HG03175 (cell line): ENCODE measurements around the gene FOXP4.

Experiments
- ATAC-seq: cut with Tn5 transposase; IDR thresholded peaks from one replicate; pipeline ENCODE4 v1.9.1; 2021; ENCODE audit warnings: mild to moderate bottlenecking, moderate library complexity; ENCODE audit not compliant: unreplicated experiment

The FOXP4 gene

DNA sequence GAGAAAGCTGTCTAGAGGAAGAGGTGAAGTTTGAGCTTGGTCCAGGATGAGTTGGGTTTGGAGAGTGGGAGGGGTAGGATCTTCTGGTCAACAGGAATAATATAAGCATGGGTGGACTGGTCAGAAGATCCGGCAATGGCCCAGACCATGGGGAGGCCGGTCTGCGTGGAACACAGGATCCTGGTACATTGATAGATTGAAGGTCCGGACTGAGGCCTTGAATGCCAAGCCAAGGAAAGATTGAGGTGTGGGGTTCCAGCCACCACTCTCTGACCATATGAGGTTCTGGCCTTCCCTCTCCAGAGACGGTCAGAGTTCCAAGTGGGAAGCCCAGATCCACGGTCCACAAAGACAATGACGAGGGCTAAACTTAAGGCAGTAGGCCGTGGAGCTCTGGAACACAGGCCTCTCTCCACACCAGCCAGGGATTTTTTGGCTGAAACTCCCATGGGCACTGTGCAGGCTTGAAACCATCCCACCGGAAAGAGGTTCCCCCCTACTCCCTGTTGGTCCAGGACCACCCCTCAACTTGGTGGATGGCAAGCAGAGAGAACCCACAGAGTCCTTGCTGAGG is 95.3 kb downstream of the FOXP4 start:
- no peak for ATAC-seq

DNA sequence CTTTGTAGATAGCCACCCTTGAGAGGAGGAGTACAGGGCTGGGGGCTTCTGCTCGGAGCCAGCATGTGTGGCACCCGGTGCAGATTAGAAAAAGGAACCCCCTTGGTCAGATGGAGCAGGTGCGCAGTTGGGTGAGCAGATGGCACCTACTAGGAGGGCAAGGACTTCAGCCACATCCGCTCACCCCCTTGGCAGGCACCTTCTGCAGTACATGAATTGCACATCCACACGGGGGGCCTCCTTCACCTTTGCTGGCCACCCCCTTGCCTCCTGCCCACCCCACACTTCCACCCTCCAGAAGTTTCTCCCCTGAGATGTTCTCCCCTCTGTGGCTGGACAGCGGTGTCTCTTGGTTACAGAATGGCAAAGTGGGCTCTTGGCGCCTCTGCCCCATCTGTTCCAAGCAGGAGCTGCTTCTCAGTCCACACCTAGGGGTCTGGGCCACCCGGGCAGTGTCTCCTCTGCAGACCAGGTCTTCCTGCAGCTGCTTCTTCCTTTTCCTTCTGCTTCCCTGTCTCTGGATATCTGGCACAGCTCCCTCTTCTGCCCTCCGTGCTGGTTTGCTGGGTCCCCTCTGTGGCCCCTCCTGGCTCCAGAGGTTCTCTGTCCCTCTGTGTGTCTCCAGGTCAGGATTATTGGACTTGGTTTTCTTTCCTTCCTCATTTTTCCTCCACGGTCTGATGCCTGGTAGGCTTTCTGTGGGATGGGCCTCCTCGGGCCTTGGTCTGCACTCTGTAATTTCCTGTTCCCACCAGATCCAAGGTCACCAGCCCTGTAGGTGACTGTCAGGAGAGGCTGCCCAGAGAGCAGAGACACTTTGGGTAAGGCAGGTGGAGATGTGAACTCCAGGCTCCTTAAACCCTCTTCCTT is 96.1 kb downstream of the FOXP4 start:
- no peak for ATAC-seq

DNA sequence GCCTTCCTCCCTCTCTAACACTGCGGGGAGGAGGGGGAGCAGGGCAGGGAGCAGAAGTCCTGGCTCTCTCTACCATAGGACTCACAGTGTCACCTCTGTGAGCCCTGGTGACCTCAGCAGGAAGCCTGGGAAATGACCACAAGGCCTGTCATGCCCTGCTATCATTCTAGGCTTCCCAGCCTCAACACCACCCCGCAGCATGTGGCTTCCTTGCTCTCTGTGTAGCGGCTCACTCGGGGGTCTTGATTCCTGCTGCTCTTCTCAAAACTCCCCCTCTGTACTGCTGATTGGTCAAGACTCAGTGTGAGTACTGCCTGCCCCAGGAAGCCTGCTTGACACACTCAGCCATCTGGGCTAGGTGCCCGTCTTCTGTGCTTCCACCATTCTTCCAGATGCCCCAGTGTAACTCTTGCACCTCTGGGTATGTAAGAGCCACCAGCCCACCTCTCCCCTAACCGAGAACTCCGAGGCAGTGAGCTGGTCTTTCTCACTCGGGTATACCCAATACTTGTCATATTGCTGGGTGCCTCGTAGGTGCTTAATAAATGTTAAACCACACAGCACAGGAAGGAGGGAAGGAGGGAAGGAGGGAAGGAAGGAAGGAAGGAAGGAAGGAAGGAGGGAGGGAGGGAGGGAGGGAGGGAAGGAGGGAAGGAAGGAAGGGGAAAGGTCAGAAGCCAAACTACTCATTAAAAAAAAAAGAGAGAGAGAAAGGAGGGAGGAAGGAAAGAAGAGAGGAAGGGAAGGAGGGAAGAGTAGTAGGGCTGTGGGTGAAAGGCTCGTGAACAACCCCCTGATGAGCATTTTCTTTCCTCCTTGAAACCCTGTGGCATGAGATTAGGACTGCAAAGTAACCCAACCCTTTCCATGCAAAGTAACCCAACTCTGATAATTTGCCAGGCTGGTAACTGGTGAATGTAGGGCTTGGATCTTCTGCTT is 97.0 kb downstream of the FOXP4 start:
- ATAC-seq: no peak

DNA sequence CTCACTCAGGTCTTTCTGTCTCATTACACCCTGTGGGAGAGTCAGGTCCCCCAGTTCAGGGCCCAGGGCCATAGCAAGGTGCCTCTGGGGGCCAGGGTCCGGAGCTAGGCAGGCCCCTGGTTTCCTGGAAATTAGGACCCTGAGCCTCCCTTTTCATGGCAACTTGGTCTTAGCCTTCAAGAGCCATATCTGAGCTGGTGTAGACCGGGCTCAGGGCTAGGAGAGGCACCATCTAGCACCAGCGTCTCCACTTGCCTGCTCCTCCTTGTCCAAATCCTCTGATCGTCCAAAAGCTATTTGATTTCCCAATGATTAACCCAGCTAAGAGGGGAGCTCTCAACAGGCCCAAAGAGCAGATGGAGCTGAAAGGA is 97.7 kb downstream of the FOXP4 start:
- ATAC-seq: no peak

DNA sequence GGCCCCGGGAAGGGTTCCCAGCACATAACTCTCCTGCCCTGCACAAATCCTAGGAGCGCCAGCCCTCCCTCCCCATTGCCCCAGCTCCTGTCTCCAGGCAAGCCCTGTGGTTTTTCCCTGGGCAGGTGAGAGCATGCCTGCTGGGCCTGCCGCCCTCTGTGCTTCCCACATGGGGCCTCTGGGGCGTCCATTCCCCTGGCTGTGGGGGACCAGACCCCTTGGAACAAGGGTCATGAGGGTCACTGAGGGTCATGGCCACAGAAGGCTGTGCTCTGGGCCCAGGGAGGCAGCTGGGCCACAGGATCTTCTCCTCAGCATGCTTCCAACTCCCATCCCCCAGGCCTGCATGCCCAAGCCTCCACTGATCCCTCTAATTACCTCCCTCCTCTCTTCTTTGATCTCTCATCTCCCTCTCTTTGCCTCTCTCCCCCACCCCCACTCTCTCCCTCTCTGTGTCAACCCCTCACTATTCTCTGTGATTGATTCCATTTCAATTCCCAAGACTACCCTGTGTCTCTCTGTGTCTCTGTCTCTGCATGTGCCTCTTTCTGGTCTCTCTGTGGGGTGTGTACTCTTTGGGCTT is 98.2 kb downstream of the FOXP4 start:
- no peak for ATAC-seq

DNA sequence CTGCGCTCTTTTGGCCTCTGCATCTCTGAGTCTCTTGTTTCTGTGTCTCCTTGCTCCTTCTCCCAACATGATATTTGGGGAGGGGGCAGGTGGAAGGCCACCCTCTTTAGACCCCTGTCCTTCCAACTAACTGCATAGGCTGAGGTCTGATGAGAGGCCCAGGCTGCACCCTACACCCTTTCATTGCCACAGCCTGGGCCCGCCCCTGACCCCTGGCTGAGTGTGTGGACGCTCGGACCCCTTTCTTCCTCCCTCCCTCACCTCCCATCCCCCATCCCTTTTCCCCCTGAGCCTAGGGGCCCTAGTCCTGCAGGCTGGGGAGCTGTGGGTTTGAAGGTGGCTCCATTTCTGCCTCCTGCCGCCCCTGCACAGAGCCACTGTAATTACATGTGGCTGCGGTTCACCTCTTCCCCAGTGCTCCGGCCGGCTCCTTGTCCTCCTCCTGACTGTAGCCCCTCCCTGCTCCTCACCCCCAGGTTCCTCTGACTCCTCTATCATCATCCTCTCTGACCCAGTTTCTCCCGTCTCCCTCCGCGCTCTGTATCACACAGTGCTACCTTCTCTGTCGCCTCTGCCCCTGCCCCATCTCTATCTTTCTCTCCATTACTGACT is 98.9 kb downstream of the FOXP4 start:
- ATAC-seq: no peak

DNA sequence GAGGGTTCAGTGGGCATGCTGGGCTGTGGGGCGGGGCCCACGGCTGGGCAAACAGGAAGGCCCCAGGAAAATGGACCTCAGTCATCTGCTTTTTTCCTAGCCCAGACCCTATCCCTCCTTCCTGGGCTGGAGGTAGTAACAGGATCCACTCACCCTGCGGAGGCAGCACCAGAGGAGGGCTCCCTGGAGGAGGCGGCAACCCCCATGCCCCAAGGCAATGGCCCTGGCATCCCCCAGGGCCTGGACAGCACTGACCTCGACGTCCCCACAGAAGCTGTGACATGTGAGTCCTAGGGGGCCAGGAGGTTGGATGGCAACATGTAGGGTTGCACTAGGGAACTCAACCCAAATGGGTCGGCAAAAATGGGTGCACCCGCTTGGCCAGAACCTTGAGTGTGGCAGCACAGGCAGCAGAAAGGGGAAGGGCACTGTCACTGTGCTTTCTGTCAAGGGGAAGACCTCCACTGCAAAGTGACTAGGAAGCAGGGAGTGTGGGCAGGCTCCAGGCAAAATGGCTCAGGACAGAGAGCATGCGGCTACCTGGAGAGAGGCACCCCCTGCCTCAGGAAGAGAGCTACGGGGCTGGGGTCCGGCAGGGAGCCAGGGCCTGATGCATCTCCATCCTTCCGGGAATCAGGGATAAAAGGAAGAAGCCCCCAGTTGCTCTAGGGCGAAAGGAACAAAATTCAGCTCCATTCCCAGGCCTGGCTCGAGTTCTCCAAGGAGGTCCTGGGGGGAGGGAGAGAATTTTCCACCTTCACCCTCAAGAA is 100.0 kb downstream of the FOXP4 start:
- ATAC-seq: no peak

DNA sequence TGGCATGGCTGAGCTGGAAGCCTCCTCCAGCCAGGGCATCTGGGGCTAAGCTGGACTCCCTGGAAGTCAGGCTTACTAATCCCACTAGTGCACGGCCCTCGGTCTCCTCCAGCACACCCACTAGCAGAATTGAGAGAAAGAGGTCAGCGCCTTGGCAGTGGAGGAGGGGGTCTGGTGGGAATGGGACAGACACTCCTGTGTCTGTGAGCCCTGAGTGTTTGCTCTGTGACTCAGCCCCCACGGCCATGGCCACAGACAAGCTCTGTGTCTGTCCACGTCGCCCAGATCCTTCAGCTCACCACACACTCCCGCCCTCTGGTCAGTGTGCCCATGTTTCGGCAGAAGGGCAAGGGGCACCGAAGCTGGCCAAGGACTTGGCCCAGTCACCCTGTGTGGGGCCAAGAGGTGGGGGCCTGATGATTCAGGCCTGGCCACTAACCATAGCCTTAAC is 100.9 kb downstream of the FOXP4 start:
- no peak for ATAC-seq

DNA sequence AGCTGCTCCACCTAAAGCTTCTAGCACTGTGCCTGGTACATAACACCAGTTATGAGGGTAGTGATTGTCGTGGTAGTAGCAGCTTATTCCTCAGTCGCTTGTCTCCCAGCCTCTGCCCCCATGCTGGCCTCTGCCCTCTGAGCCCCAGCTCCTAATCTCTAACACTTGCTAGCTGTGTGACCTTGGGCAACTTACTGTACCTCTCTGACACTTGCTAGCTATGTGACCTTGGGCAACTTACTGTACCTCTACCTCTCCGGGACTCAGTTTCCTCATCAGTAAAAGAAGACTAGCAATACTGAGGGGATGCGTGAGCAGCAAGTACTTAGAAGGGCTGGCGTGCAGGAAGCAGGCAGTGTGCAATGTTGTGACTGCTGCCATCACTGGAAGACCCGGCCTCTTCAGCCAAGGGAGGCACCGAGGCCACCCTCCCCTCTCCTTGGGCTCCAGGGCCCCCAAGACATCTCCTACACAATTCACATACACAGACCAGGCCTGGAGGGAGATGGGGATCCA is 101.9 kb downstream of the FOXP4 start:
- ATAC-seq: no peak

DNA sequence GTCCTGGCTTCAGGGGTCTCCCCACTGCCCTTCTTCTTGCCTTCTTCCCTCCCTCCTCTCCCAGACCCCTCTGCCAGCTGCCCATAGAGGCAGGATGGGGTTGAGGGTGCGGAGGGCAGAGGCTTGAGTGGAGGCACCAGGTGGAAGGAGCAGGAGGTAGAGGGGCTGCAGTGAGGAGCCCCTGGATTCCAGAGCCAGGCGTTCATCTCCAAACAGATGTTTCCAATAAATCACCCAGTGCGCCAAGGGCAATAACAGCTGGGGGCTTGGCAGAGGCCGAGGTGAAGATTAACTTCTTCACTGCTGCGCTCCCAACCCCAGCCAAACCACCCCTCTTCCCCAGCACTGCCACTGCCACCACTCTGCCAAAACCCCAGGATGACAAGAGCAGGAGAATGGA is 102.7 kb downstream of the FOXP4 start:
- ATAC-seq: no peak

DNA sequence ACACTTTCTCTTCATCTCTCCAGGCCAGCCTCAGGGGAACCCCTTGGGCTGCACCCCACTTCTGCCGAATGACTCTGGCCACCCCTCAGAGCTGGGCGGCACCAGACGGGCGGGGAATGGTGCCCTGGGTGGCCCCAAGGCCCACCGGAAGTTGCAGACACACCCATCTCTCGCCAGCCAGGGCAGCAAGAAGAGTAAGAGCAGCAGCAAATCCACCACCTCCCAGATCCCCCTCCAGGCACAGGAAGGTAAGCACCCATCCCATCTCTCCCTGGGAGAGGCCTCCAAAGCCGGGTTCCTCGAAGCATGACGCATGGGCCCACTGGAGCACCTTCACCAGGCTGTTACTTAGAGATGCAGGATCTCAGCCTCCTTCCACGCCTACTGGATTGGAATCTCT is 103.4 kb downstream of the FOXP4 start:
- no peak for ATAC-seq

DNA sequence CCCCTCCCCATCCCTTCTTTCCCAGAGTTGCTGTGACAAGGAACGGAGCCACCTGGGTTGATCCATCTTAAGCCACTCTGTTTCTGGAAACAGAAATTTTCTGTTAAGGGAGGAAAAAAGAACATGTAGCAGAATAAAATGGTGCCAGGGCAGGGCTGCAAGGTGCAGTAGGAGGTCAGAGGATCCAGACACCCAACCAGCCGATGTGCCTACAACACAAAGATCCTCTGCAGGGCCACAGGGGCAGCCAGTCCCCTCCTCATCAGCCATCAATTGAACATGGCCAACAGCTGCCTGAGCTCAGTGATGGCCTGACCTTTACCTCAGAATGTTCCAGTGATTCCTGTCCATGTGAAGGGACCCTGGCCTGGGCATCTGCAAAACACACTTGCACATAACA is 103.9 kb downstream of the FOXP4 start:
- ATAC-seq: no peak

DNA sequence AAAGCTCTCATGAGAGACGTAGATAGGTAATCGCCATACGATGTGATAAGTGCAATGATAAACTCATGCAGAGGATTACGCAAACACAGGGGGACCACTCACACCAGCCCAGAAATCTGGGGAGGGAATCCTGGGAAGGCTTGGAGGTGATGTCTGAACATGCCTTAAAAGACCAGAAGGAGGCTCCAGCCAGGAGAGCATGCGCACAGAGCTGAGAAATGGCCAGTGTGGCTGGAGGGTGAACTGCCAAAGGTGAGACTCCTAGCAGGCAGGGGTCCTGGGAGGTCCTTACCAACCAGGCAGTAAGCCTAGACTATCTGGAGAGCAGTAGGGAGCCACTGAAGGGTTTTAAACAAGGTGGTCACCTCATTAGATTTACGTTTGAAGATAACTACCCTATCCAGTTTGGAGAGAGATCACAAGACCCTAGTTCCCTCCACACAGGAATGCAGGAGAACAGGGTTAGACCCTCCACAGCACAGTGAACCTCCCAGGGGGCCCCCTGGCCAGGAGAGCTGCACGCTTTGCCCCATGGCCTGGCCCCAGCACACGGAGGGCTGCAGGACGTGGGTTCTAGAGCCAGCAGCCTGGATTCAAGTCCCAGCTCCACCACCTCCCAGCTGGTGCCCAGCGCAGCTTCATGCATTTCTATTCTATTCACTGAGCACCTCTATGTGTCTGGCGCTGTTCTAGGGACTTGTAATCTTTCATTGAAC is 105.2 kb downstream of the FOXP4 start:
- ATAC-seq: no peak
